ENCODE results near the gene ACSF3.
"Not testable (repeated sequence)": the region's sequence is repeated elsewhere in the genome, so short reads cannot be mapped to it uniquely, and the experiment has no call there.

The ACSF3 gene

DNA sequence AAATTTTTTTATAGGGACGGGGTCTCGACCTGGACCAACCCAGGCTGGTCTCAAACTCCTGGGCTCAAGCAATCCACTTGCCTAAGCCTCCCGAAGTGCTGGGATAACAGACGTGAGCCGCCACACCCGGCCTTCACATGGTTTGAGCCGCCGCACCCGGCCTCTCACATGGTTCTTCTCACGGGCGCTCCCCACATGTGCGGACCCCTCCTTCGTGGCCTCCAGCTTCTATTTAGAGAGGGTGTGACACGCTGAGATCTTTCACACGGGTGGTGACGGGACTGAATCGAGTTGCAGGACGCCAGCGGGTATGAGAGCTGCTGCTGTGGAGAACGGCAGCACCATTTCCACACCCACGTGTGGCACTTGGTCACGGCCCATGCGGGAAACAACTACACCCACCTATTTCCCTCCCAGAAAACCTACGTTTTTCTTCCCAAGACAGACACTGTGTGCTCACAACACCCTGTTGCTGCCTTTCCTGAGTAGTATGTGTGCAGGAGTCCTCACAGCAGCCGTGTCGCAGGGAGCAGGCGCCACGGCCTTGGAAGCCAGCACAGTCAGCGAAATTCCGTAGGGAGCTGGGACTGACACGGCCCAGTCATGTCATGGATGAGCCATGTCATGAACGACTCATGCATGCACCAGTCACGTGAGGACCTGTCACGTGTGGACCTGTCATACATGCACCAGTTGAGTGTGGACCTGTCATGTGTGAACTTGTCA is 20.1 kb upstream of the ACSF3 start:
- no peak for DNase-seq (ENCODE audit: low spot score)

DNA sequence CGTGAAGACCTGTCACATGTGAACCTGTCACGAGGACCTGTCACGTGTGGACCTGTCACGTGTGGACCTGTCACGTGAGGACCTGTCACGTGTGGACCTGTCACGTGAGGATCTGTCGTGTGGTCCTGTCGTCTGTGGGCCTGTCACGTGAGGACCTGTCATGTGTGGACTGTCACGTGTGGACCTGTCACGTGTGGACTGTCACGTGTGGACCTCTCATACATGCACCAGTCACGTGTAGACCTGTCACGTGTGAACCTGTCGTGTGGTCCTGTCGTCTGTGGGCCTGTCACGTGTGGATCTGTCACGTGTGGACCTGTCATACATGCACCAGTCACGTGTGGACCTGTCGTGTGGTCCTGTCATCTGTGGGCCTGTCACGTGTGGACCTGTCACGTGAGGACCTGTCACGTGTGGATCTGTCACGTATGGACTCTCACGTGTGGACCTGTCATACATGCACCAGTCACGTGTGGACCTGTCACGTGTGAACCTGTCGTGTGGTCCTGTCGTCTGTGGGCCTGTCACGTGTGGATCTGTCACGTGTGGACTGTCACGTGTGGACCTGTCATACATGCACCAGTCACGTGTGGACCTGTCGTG is 19.5 kb upstream of the ACSF3 start:
- DNase-seq (ENCODE audit: low spot score) = not testable (repeated sequence)

DNA sequence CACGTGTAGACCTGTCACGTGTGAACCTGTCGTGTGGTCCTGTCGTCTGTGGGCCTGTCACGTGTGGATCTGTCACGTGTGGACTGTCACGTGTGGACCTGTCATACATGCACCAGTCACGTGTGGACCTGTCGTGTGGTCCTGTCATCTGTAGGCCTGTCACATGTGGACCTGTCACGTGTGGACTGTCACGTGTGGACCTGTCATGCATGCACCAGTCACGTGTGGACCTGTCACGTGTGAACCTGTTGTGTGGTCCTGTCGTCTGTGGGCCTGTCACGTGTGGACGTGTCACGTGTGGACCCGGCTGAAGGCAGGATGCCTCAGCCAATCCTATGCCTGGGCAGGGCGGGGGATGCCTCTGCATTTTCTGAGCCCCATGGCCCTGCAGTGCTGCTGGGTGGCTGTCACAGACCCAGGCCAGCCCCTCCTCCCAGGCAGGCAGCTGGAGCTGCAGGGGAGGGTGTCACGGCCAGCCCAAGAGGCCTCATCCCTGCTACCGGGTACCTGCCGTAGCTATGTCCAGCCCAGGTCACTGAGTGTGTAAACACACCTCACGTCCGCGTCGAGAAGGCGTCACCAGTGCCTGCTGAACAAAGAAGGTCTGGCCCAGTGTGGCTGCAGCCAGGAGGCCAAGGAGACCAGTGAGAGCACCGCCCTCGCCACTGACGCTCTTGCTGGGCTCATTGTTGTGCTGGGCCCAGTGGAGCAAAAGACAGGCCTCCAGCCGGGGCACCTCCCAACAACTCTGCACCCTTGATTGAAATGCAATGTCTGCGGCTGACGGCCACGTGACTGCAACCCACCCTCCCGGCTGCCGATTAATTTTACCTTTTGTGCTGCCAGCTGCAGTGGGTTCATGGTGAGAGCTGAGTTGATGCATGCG is 18.6 kb upstream of the ACSF3 start:
- DNase-seq (ENCODE audit: low spot score) = no peak

DNA sequence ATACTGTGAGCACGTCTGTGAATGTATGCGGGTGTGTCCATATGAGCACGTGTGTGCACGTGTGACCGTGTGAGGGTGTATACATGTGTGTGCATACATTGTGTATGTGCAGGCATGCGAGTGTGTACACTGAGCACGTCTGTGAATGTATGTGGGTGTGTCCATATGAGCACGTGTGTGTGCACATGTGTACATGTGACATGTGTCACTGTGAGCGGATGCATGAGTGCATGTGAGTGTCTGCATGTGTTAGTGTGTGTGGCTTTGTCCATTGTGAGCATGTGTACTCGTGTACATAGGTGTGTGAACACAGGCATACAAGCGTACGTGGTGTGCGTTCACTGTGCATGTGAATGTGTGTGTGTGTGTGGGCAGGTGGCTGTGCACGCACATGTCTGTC is 17.5 kb upstream of the ACSF3 start:
- DNase-seq (ENCODE audit: low spot score) = no peak

DNA sequence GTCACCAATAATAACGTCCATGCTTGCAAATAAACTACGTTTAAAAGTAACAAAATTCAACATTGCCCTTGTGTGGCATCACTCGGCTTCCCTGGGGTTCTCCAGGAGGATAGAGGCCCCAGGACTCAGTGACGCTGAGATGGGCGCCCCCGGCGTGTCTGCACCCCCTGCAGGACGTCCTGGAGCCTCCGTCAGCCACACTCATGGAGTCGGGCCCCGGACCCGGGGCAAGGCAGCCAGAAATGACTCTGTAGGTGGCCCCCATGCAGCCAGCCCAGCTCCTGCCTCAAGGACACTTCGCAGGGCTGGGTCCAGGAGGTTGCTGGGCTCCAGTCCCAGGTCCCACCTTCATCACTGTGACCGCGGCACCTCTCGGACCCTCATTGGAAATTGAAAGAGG is 16.6 kb upstream of the ACSF3 start:
- DNase-seq (ENCODE audit: low spot score) = no peak

DNA sequence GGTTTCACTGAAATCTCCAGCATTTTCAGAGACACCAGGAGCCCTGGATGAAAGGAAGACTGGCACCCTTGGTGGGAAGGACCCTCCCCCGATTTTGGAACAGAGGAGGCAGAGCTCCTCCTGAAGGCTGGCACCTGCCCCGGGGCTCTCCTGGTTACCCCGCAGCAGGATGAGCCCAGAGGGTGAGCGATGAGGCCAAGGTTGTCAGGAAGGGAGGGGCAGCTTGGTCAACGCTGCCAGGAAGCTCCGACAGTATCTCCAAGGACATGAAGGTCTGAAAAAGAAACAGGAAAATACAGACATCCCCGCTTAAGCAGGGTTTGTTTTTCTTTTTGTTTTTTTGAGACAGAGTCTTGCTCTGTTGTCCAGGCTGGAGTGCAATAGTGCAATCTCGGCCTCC is 15.5 kb upstream of the ACSF3 start:
- no peak for DNase-seq (ENCODE audit: low spot score)

DNA sequence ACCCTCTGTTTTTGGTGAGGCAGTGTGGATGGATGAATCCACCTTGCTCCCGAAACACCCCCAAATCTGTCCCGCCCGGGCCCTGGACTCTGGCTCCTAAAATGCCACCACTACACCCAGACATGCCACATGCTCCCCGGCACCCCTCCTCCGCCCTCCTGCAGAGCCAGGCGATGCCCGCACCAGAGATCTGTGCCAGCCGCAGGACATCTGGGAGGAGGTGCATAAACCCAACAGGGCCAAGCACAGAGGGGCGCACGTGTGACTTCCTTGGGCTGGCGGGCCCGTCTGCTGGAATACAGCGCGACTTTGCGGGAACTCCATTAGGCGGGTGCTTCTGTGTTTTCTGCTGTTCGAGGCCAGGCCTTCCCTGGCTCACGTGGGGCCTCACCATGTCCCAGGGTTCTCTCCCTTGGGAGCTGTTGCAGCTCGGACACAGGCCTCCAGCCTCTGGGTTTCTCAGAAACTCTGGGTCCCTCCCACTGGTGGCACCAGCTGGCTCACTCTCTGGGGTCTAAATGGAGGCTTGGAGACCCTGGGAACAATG is 14.1 kb upstream of the ACSF3 start:
- no peak for DNase-seq (ENCODE audit: low spot score)

DNA sequence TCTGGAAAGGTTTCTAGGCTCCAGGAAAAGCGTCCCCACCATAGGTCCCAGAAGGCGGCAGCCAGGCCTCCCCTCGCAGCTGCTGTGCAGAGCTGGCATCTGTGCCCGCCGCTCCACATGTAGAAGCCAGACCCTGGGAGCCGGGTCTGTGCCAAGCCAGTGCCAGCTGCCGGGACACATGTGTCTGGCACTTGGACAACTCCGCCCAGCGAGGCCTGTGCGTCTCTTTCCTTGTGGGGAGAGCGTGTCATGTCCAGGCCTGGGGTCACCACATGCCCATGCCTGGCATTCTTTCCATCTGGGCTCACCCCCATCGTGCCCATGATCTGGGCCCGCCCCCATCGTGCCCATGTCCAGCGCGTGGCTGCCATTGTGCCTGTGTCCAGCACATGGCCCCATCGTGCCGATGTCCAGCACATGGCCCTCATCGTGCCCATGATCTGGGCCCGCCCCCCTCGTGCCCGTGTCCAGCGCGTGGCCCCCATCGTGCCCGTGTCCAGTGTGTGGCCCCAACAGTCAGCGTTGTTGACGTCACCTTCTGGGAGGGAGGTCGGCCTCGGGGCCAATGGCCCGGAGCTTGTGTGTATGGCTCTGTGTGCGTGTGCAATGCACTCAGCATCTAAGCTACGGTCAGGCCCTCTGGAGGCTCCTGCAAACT is 13.3 kb upstream of the ACSF3 start:
- no peak for DNase-seq (ENCODE audit: low spot score)

DNA sequence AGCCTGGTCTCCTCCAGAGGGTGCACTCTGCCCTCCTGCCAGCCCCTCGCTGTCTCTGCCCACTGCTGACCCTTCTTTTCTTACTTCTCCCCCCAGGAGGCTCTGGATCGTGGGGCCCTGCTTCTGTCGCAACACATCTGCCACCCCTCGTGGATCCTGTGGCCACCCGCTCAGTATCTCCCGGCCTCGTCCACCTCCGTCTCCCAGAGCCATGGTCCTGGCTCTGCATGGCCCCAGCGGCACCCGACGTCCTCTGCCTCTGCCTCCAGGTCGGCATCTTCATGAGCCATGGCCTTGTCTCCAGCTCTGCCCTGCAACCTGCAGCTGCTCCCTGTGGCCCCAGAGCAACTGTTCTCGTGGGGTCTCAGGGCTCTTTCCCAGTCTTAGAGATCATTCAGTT is 12.1 kb upstream of the ACSF3 start:
- DNase-seq (ENCODE audit: low spot score) = no peak

DNA sequence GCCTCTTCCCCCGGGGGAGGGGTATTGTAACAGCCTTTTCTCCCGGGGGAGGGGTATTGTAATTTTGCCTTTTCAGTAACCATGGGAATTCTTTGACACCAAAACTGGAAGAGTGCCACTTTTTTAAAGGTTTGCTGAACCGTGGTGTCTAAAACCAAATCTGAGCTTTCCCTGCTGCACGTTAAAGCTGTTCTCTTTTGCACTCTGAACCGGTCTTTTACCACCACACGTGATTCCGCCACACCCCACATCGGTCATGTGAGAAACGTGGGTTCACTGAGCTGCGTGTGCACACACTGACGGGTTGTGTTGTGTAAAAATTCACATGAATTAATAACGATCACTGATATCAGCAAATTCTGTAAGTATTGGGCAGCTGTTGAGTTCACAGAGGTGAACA is 9.2 kb upstream of the ACSF3 start:
- DNase-seq (ENCODE audit: low spot score) = no peak

DNA sequence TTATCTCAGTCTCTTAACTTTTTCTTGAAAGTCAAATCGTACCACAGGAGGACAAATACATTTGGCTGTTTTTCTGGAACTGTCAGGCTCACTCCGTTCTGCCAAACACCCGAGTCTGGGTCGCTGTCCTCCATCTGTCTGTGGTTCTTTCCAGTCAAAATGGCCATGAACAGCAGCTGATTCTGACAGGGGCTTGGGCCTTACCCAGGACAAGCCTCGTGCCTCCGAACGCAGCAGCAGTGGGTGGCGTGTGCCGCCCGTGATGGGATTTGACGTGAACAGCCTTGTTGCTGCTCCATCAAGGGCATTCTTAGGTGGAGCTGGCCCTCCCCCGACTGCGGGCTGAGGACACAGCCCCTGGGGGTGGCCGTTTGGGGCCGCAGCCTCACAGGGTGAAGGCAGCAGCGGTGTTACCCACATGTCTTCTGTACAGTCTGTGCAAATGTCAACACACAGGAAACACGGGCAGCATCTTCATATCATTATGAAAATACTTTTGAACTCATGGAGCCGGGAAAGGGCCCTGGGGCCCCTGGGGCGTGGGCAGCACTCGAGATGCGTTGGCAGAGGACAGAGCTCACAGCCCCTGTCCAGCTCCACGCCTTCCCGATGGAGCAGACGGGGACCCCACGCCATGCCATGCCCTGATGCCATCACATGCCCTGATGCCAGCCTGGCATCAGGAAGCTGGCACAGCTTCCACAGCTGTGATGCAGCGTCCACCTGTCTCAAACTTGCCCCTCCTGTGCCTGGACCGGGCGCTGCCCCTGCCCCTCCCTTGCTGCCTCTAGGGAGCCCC is 8.6 kb upstream of the ACSF3 start:
- DNase-seq (ENCODE audit: low spot score) = no peak

DNA sequence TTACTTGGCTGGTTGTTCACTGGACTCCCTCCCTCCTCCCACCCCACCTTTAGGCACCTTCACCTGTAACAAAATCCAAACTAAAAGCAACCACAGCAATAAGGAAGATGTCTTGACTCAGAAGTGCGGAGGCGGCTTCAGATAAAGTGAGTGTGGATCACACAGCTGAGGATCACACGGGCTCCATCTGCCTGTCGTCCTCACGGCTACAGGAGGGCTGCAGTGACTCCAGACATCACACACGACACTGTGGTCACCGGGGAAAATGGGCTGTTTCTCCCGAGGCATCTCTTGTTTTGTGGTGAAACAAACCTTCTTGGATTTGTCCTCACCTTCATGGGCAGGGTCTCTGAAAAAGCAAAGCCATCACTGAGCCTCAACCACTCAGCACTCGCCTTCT is 7.9 kb upstream of the ACSF3 start:
- no peak for DNase-seq (ENCODE audit: low spot score)

DNA sequence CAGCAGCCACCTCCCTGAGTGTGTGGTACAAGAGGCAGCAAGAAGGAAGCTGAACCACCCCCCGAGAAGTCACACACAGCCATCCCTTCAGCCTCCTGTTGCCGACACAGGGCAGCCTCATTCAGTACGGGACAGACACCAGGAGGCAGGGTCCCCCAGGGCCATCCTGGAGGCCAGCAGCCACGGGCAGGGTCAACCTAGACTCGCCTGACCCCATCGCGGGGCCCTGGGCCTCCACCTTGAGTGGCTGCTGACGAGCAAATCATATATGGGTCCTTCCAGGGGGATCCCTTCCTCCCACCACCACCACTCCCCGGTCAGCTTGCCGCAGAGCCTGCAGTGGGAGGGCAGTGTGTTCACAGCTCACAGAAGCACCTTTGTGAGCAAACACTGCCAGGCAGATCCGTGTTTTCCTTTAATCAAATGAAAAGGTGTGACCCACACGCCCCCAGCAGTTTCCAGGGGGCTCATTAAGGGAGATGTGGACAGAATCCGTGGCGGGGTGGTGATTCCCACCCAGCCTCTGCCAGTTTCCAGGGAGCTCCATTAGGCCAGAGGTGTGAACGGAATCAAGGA is 5.6 kb upstream of the ACSF3 start:
- DNase-seq (ENCODE audit: low spot score) = no peak

DNA sequence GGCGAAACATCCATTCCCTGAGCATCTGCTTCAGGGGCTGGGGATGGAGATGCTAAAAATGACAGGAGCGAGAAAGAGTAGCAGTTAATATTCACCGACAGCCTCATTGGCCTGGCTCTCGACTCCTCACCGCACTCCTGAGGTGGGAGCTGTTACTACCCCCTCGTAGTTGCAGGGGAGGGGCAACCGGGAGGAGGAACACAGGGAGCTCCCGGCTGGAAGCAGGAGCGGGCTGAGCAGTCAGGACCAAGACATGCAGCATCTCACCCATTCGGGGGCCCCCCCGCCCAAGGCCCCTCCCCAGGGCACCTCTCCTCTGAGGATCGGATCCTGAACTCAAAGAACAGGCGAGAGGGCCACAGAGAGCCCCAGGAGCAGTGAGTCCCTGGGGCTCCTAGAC is 4.5 kb upstream of the ACSF3 start:
- DNase-seq (ENCODE audit: low spot score) = no peak

DNA sequence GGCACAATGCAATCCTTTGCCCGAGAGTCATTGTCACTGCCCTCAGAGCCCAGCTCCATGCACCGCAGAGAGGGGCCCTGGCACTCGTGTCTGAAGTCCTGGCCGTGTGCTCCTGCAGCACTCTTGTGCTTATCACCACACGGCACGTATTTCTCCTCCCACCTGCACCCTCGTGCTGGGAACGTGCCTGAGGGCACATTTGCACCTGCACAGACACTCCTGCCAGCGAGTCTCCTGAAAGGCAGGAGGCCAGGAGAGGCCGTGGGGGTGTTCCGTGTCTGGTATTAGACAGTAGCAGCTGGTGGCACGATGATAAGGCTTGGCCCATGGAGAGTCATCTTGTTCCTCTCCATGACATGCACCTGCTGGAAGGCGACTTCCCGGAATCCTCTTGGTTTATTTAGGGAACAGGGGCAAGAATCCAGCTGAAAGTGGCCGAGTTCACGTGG is 3.4 kb upstream of the ACSF3 start:
- DNase-seq (ENCODE audit: low spot score) = no peak

DNA sequence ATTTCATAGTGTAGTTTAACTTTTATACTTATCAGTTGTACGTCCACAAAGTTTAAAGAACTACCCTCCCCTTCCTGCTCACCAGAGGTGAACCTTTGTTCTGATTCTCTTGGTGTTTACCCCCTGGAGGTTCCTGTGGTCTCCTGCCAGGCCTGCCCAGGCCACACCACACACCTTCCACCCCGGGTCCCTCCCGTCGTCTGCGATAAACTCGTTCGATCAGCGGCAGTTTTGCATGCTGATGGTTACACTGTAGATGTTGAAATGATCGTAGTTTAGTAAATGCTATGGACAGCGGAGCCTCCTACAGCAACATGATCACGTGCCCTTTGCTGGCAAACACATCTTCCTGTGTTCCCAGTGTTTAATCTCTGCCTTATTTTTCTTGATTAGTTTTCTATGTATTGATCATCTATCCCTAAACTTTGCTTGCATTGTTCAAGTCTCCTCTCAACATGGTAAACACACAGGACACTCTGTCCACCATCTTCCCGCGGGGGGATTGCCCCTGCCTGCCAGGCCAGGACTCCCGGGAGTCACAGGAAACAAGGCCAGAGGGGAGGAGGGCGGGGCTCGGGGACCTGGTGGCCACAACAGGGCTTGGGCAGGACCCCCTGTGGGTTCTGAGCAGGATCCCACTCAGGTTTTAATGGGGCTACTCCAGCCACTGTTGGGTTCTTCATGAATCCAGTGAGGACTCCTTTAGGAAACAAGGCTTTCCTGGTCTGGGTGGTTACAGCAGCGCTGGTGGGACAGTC is 2.8 kb upstream of the ACSF3 start:
- DNase-seq (ENCODE audit: low spot score) = no peak

DNA sequence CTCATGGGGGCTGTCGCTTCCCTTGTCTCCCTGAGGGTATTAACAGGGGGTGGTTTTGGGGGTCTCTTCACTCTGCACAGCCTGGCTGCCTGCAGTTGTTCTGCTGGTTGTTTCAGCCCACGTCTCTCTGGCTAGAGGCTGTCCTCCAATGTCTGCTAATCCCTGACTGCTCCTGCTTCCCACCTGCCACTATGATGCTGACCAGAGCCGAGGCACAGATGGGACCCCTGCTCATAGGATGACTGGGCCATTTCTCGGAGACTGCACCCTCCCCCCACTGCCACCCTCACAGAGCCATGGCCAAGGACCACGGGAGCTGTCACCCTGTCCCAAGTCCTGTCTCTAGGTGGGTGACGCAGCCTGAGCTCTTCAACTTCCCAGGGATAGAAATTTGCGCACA is 1.6 kb upstream of the ACSF3 start:
- no peak for DNase-seq (ENCODE audit: low spot score)

DNA sequence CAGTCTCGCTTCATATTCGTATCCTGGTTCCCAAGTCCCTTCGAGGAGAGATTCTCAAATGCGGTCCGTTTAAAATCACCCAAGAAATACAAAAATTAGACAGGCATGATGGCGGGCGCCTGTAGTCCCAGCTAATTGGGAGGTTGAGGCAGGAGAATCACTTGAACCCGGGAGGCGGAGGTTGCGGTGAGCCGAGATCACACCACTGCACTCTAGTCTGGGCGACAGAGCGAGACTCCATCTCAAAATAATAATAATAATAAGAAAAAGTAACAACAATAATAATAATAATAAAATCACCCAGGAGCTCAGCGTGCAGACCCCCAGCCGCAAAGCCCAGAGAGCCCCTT is 425 bp upstream of the ACSF3 start:
- DNase-seq (ENCODE audit: low spot score) = not testable (repeated sequence)

DNA sequence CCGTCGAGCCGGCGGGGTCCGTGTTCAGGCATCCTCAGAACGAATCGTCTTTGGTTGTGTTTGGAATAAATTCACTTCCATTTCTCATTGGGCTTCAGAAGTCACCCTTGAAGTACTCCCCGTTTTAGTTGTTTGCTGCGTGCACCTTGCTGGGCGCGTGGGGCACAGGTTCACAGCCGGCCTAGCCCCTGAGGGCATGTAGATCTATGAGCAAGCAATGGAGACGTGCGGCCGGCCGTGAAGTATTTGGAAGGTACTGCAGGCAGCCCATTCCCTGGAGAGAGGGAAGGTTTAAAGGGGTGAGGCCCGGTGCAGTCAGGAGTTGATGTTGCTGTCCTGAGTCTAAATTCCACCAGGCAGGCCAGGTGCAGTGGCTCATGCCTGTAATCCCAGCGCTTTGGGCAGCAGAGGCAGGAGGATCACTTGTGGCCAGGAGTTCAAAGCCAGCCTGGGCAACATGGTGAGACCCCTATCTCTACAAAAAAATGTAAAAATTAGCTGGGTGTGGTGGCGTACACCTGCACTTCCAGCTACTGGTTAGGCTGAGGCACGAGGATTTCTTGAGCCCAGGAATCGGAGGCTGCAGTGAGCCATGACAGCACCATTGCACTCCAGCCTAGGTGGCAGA is 714 bp downstream of the ACSF3 start:
- DNase-seq (ENCODE audit: low spot score) = peak; percentile 32

DNA sequence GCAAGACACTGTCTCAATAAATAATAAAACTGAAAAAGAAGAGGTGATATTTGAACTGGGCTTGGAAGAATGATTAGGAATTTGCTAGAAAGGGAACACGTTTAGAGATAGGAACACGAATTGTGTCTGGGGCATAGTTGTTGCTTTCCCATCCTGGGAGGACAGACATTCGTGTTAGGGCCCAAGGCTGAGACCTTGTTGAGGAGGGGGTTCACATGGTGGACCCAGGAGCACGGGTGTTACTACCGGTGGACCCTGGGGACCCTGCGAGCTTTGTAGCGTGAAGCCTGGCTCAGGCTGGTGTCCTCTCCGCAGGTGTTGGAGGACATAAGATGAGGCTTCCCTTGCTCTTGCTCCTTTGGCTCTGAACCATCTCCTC is 1.2 kb downstream of the ACSF3 start:
- no peak for DNase-seq (ENCODE audit: low spot score)
